ENCODE data around the gene NTN4.
"Not testable (repeated sequence)": the region's sequence is repeated elsewhere in the genome, so short reads cannot be mapped to it uniquely, and the experiment has no call there.

Gene NTN4

DNA sequence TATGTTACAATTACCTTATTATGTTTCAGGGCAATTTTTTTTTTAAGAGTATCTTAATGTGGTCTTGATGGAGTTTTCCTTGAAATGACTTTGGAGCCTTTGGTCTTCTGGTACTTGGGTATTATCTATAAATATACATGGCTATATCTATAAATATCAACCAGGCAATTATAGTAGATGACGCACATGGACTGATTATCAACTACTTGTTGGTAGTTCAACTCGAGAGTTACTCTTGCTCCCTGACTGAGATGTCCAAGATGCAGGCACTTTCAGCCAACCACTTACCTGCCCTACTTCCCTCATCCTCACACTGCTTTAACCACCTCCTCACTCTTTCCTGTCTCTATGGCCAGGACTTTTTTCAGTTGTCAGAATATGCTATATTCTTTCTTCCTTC is 85.4 kb downstream of the NTN4 start:
- DNase-seq, result no peak

DNA sequence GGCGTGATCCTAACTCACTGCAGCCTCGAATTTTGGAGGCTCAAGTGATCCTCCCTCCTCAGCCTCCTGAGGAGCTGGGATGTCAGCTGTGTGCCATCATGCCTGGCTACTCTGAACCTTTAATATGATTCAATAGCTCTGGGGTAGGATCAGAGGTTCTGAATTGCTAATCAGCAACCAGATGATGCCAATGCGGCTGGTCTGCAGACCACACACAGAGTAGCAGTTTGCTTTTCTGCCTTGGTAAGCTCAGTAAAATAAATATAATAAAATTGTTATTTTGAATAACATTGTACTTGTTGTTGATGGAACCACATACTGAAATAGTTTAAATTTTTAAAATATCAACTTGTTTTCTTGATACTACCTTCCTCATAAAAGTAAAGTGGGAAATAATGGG is 86.6 kb downstream of the NTN4 start:
- no peak for DNase-seq

DNA sequence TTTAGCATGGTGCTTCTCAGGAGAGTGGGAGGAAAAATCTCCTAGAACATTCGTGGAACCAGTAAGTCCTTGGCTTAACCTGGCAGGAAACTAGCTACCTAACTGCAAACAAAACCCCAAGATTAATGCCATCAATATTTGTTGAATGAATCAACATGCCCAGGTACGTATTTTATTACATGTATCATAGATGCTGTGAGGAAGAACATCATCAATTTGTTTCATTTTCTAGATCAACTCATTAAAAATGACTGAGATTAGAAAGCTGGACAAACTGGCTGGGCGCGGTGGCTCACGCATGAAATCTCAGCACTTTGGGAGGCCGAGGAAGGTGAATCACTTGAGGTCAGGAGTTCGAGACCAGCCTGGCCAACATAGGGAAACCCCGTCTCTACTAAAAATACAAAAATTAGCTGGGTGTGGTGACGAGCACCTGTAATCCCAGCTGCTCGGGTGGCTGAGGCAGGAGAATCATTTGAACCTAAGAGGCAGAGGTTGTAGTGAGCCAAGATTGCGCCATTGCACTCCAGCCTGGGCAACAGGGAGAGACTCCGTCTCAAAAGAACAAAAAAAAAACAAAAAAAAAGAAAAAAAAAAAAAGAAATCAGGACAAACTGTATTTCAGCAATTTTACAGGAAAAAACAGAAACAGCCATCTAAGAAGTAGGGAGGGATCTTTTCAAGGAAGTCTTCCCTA is 88.7 kb downstream of the NTN4 start:
- DNase-seq, result no peak

DNA sequence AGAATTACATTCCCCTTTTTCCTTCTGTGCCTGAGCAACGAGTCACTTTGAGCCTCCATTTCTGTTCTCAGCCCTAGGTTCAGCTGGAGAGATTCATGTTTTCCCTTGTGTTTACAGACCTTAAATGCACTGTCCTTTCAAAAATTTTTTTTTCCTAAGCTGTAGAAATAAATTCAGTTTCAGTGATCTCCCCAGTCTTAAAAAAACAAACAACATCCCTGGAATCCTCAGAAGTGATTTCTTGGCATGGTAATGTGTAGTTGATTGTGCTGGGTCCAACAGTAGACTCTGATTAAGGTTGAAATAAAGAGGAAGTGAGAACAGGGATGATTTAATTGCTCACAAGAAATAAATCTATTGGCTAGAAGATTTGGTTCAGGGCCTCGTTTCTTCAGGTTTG is 89.3 kb downstream of the NTN4 start:
- no peak for DNase-seq

DNA sequence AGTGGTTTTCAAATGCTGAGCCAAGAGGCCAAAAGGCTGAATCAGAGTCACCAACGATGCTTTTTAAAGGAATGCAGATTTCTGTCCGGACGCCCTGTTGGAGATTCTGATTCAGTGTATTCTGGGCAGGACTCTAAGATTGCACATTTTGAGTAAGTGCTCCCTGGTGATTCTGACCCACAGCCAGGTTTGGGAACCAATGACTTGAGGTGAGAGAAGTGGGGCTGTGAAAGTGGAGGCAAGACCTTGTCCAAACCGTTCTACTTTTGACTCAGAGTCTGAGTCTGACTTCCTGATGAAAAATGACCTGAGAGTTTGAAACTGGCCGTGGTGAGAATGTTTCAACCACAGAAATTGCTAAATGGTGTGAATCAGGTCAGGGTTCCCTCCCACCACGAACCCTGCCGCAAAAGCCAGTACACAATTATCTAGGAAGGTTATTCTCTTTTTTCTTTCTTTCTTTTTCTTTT is 90.2 kb downstream of the NTN4 start:
- no peak for DNase-seq

DNA sequence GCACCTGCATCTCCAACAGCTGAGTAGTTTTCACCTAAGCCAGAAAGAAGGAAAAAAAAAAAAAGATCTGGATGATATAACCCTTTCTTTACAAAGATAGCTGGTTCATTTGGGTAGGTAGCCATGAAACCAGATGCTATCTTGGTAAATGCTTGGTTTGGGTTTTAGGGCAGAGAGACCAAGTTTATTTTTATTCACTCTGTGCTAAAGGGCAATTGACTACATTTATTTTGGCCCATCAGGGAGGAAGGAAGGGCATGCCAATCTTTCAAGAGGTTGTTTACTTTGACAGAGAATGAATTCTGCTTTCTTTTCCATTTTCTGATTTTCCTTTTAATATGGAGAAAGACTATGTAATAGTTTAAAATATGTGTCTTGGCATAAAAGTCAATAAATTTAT is 91.0 kb downstream of the NTN4 start:
- DNase-seq, result no peak

DNA sequence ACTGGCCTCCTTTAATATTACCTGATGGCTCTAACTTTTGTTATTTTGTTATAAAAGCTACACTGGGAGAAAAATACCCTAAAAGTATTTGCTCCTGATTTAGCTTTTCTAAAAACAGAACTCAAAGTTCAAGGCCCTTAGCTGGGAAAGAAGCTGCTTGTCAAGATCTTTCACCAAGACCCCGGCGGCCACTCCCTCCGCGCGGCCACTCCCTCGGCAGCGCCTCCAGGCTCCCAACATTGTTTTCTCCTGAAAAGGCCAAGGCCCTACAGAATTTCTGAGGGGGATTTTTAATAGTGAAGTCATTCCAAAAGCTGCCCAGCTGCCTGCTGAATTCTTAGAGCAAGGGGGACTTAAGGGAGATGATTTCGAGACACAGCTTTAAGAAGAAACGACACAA is 96.4 kb downstream of the NTN4 start:
- DNase-seq, result no peak

DNA sequence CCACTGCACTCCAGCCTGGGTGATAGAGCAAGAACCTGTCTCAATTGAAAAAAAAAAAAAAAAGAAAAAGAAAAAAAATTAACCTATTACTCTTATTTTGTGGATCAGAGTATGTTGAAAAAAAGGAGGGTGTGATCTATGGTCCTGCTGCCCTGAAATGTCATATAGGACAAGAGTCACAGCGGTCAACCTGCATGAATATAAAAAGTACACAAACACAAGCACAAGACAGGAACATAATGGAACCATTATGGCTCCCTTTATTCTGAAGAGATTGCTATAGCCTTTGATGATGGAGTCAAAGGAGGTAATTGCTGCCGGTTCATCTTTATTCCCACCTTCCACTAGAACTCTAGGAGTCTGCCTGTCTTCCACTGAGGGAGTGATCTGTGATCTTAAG is 96.9 kb downstream of the NTN4 start:
- no peak for DNase-seq

DNA sequence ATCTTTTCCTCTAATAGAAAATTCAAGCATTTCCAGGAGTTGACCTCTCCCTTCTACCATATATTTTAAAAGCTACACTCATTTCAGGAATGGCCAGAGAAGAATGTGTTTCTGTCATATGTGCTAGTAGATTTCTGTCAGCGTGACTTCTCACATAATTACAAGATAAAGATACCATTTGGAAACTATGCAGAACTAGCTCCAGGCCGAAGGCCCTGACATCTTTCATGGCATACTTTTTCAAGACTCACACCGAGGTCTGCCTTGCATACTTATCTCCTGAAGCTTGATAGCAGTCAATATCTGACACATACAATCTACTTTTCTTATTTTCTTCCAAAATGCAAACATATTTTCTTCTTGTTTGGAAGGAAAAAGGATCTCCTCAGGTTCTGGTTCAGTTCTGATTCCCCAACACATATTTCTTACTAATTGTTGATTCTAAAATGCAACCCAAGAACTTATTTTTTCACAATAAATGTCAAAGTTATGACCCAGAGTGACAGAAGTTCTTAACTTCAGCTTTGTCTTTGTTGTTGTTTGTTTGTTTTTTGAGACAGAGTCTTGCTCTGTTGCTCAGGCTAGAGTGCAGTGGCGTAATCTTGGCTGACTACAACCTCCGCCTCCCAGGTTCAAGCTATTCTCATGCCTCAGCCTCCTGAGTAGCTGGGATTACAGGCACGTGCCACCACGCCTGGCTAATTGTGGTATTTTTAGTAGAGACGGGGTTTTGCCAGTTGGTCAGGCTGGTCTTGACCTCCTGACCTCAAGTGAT is 99.5 kb downstream of the NTN4 start:
- DNase-seq, result no peak

DNA sequence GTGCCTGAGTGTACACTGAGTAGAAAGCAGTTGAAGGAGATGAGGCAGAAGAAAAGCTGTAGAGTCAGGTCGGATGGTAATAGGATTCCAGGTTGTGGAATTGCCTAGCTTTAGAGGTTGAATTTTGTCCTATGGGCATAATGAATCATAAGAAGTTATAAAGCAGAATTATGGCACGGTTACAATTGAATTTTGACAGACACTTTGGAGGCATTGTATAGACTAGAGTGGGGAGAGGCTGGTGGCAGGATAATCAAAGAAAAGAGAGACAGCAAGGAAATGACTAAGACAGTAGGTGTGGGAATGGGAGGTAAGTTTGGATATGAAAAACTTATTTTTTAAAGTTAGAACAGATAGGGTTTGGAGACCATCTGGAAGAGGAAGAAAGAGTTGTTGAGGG is 102.6 kb downstream of the NTN4 start:
- DNase-seq, result no peak

DNA sequence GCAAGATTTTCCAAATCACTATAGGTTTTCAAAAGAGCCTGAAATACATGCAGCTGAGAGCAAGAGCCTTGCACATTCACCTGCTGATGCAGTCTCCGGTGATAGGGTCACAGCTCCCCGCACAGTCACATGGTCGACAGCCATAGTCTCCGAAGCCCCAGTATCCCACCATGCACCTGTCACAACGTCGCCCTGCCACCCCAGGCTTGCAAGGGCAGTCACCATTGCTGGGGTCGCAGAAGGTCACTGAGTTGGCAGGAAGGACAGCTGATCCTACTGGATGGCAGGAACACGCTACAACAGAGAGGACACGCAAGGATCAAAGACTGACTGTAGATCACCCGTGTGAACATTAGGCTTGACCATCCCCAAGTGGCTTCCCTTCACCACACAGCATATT is 107.1 kb downstream of the NTN4 start:
- DNase-seq, result no peak

DNA sequence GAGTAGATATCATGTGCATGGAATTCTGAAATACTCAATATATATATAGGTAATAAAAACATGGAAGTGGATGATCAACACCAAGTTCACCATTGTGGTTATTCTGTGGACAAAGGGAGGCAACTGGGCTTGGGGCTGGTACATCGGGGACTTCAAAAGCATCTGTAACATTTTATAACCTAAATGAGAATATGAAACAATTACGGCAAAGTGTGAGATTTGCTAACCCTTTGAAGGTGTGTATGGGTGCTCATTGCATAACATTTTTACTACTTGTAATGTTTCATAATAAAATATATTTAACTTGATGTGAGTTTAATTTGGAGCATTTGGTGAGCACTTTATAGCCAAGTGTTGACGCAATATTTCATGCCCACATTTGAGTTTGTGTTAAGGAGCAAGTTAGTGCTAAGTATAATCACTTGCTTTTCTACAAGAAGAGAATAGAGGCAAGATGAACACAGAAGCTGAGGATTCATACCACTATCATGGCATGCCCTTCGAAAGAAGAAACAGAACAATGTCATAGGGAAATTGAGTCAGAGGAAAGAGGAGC is 109.3 kb downstream of the NTN4 start:
- no peak for DNase-seq

DNA sequence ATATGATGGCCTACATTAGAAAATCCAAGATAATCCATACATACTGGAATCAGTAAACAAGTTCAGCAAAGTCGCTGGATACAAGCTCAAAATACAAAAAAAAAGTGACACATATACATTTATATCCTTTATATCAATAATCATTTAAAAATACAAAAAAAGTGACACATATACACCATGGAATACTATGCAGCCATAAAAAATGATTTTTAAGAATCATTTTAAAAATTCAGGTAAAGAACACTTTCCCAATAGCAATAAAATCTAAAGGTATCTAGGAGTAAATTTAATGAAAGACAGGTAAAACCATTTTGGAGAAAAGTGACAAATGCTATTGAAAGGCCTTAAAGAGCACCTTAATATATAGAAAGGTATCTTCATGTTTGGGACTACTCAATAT is 111.9 kb downstream of the NTN4 start:
- no peak for DNase-seq

DNA sequence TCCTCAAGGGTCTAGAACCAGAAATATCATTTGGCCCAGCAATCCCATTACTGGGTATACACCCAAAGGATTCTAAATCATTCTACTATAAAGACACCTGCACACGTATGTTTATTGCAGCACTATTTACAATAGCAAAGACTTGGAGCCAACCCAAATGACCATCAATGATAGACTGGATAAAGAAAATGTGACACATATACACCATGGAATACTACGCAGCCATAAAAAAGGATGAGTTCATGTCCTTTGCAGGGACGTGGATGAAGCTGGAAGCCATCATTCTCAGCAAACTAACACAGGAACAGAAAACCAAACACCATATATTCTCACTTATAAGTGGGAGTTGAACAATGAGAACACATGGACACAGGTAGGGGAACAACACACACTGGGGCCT is 112.8 kb downstream of the NTN4 start:
- not testable (repeated sequence) for DNase-seq

DNA sequence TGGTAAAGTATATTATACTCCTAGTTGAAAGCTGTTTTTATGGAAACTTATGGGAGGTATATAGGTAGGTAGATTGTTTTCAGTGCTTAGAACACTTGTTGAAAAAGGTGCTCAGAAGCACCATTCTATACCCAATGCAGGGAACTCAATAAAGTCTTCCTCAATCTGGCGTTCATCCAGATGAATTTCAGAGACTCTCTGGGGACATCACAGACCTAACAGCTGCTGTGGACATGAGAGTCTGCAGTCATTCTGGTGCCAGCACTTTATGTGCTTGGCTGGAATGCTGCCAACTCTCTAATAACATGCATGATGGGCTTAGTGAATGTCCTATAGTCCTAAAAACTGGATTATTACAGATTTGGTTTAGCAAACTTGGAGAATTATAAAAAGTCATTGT is 115.9 kb downstream of the NTN4 start:
- DNase-seq, result no peak

DNA sequence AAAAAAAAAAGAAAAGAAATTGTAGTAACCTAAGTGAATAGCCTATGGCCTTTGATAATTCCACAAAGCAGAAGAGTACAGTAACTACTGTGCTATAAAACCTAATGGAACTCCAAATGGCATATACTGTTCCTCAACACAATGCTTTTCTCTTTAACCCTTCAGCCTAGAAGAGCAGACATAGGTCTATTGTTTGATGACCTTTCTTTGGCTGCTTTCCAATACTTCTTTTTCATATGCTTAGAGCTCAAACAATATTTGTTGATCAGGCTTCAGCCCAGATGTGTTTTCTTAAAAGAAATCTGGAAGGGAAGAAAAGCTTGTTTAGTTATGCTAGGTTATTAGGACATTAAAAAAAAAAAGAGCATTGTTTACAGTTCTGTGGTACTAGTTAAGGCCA is 116.4 kb downstream of the NTN4 start:
- no peak for DNase-seq

DNA sequence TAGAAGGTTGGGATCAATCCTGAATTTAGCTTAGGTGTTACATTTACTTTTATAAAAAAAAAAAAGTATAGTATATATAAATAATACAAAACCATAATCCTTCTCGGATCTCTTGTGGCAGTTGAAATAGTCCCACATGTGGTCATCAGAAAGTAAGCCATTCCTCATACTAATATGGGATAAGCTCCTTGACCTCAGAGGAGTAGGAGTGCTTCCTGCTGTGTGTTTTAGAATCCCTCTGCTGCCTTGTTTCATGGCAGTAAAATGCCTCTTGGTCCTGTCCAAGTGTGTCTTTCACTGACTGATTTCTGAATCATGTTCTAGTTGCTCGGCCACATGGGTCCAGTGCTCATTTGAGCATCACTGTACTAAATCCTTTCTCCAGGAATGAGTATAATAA is 117.0 kb downstream of the NTN4 start:
- DNase-seq, result no peak

DNA sequence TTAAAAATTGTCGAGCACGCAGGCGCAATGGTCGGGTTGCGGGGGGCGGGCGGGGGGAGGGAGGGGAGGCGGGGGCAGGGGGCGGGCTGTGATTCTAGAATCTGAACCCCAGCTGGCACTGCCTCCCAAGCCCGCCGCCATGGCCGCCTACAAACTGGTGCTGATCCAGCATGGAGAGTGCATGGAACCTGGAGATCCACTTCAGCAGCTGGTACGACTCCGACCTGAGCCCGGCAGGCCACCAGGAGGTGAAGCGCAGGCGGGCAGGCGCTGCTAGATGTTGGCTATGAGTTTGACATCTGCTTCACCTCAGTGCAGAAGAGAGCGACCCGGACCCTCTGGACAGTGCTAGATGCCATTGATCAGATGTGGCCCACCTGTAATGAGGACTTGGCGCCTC is 118.4 kb downstream of the NTN4 start:
- no peak for DNase-seq

DNA sequence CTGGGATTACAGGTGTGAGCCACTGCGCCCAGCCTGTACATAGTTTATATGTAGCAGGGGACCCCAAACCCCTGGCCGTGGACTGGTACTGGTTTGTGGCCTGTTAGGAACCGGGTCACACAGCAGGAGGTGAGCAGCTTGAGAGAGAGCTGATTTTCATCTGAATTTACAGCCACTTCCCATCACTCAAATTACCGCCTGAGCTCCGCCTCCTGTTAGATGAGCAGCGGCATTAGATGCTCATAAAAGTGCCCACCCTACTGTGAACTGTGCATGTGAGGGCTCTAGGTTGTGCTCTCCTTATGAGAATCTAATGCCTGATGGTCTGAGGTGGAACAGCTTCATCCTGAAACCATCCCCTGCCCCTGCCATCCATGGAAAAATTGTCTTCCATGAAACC is 119.3 kb downstream of the NTN4 start:
- DNase-seq, result no peak

DNA sequence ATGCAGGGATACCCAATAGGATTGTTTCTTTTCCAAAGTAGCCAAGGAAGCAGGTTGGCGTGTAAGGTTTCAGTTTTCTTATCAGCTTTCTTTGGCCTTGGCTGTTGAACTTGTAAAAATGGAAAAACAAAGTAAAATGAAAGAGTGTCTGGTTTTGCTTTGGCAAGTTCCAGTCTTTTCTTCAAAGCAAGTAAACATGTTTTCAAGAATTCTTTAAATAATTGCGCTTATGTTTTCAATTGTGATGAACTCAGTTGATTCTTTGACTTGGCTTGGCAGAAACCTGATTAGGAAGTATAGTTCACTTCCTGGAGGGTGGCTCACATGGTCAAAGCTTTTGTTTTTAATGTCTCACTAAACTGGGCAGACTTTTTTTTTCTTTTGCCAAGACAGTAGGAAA is 127.0 kb downstream of the NTN4 start:
- DNase-seq, result no peak

DNA sequence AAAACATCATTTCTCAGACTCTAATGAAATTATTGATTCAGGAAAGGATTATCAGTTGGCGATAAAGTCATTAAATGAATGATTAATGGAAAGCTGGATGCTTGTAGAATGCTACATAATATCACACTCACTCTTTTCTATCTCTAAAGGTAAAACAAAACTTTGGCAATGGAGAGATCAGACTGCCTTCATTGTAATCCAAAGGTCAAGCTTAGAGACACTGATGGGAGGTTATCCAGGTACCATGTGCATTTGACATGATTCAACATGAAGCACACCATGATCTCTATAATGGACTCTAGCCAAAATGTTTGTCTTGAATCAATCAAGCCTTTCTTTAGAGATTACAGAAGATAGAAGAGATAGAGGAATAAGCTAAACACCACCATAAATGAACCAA is 129.2 kb downstream of the NTN4 start:
- DNase-seq, result no peak

DNA sequence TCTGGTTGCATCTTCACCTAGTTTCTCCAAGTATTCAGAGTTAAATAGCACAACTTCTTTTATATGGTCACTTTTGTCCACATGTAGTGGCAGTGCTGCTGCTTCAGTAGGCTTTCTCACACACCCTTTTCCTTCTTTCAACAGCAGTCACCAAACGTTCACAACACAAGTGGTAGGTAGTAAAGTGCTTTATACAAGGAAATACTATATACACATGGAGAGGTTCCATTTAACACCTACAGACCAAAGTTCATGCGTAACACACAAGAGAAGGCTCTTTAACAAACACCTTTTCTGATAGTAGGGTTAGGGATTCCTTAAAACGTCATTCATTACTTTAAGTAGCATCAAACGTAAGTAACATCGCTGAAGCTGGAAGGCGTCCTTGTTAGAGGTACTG is 132.2 kb downstream of the NTN4 start:
- no peak for DNase-seq

DNA sequence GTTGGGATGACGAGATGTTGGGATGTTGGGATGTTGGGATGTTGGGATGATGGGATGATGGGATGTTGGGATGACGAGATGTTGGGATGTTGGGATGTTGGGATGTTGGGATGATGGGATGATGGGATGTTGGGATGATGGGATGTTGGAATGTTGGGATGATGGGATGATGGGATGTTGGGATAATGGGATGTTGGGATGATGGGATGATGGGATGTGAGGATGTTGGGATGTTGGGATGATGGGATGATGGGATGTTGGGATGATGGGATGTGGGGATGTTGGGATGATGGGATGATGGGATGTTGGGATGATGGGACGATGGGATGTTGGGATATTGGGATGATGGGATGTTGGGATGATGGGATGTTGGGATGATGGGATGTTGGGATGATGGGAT is 135.9 kb downstream of the NTN4 start:
- not testable (repeated sequence) for DNase-seq

DNA sequence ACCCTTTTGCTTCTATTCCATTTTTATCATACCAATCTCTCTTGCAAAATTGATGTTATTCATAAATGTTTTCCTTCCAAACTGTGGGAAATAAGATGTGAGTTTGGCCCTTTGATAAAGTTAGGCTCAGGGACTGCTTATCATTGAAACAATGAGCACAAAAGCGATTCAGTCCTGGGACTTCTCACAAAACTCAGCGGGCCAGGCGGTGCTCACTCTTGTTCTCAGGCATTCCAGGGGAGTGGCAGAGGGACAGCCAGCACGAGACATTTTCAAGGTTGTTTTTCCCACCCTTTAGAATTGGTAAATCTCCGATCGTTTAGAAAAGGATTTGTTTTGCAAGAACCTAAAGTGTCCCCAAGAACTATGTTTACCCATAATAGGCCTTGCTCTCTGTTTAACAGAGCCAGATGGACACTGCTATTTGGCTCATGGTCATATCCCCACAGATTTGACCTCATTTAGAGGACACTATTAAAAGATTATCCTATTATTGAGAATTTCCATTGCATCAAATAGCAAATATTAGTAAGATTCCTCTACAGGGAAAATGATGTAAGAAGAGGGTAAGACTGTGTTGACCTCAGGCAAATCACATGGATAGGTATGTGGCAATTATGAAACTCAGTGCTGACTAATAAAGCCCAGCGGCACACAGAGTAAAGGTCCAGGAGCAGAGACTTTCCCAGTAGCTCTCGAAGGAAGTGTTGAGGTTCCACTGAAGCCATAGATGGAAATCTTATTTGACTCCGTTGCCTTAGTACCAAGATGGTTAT is 136.6 kb downstream of the NTN4 start:
- no peak for DNase-seq

All from stimulated activated naive CD4-positive, alpha-beta T cell treated with Interleukin-2 at 50 U/mL for 16 hours (primary cell).